Measurements from ENCODE around the gene TMEM63B. TPM values are rescaled to one million over a fixed set of nuclear protein-coding genes. Genes with fewer than 3 reads are reported as not detected.
"Not testable (repeated sequence)": the region's sequence is repeated elsewhere in the genome, so short reads cannot be mapped to it uniquely, and the experiment has no call there.

TMEM63B gene
- polyA plus RNA-seq (2014; cell fraction: cytosol; rRNA removed) = 19.2 and 19.9 TPM in 2 replicates
- 29.5 and 38.4 TPM in 2 replicates for polyA plus RNA-seq (2014; cell fraction: nucleus; rRNA removed)

DNA sequence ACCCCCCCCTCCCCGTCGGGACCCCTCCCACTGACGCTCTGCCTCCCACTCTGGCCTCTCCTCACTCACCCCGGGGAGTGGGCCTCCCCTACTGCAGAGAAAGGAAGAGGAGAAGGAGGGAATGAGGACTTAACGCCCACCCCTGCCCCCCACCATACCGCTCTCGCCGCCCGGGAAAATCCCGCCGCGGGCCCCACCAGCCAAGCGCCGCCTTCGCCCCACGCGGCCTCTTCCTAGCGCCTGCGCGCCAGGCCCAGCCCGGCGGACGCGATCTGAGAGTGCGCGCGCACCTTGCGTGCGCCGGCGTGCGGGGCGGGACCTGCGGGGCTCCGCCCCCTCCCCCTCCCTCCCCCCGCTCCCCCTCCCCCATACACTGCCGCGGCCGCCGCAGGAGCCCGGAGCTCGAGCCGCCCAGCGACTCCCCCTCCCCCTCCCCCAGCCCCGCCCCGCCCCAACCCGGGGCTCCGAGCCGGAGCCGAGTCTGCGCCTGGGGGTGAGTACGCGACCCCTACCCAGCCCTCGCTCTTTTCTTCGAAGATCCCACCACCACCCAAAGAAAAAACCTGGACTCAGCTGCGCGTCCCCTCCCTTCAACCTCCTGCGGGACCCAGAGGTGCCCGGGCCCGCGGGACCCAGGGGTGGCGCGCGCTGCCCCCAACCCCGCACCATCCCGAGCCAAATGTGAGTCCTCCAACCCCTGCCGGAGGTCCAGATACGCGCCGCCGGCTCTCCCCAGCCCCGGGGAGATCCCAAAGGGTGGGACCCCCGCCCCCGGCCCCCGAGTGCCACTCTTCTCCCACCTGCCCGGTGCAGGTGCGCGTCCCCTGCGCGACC, at the start of gene TMEM63B, which contains the start of gene MRPL14:
Gene TMEM63B (plus strand): TSS at position 369 of the 834 bp plus-strand sequence. CDS start 7,031 bp downstream, outside the sequence.
Gene MRPL14 (minus strand): TSS at position 267 of the 834 bp plus-strand sequence. CDS start 10,841 bp downstream, outside the sequence.
- peak; percentile 81 for DNase-seq (ENCODE audit: low spot score)

DNA sequence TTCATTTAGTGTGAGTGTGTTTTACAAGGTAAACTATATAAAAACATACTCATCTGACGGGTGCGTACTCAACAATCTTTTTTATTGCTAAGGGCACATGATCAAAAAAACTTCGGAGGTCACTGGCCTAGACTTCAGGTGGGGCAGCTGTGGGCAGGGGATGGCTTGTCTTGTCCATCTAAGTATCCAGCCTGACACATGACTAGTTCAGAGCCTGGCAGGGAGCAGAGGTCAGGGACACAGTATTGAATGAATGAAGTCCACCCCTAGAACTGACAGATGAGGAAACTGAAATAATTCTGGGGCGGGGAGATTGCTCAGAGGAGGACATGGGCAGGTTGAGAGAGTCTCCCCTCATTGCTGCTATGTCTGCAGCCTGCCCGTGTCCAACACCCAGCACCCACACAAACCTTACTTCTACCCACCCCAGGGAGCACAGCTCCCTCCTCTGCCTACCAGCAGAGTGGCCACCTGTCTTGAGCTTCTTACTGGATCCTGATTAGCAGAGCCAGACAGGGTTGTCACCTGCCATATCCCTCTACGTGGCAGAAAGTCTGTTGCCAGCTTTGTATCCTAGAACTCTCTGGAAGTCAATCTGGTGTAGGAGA, 49.0 kb upstream of the TMEM63B start:
- DNase-seq (ENCODE audit: low spot score) = no peak

DNA sequence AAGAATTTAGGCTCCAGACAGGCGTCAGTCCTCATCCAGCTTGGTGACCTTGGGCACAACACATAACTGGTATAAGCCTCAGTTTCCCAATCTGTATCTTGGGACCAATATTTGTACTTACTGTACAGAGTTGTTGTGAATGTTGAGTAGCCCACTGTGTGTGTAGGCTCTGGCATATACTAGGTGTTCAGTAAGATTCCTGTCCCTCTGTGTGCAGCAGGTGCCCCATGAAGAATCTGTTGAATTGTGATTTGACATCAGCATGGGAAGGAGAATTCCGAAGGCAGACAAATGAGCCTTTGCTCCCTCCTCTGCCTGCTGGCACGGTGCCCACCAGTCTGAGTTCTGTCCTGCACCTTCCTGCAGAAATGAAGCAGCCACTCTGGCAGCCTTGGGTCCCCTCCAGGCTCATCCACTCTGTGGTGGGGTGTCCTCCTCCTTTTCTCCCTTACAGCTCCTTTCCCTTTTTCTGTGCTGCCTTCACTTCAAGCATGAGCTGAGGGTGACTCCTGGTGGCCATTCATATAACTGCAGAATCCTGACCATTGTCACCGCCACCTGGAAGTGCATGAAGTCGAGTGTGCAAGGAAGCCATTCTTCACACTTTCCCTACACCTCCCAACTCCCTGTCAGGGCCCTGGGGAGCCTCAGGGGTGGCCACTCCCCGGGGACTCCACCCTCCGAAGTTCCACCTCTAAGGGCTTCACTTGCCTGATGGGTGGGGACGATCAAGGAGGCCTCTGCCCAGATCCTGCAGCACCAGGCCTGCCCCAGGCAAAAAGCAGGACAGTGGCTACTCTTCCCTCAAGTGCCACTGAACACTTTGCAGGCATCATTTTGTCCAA, 48.3 kb upstream of the TMEM63B start:
- DNase-seq (ENCODE audit: low spot score) = peak; percentile 79

DNA sequence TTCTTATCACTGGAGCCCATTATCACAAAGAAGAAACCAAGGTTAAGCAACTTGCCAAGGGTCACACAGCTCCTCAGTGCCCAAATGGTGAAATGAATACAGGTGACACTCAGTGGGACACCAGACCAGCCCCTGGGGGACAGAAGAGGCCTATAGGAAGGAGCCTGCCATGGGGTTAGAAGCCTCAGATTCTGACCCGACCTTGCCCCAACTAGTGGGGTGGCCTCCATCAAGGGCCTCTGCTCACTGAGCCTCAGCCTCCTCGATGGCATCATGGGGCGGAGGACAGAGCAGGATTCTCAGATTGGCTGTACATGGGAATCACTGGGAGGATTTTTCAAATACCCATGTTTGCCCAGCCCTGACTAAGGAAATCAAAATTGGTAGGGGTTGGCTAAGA, 47.7 kb upstream of the TMEM63B start:
- DNase-seq (ENCODE audit: low spot score) = no peak

DNA sequence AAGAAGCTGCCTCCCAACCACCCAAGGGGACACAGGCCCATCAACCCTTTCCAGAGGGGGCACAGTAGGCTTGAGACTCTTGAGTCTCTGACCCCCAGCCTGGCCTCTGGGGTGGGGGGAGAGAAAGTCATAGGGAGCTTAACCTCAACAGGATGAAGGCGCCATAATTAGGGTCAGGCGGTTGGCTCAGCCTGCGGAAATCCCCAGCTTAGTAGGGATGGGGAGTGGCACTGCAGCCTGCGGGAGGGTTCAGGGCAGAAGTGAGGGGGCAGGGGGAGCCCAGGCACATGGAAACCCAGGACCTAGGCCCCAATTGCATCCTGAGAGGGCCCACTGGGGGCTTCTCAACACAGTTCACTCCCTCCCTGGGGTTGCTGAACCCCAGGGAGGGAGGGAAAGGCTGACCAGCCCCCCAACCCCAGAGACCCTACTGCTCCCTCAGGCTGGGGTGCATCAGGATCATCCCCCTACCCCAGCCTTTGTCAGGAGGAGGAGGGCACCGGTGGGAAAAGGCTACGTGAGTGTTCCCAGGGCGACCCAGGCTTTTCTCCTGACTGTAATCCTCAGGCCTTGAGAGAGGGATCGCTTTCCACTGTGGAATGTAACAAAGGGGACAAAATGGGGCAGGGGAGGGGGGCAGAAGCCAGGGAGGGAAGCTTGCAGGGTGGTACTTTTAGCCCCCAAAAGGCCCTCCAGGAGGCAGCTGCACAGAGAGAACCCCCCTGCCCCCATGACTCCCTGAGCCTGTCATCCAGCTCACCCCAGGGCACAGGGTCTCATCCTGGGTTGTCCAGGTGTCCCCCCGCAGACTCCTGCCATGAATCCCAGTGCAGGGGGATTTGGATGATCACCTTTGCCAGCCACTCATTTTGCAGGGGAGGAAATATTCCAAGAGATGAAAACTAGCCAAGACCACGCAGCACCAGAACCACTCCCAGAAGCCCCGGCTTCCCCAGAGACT, 46.5 kb upstream of the TMEM63B start:
- DNase-seq (ENCODE audit: low spot score) = no peak

DNA sequence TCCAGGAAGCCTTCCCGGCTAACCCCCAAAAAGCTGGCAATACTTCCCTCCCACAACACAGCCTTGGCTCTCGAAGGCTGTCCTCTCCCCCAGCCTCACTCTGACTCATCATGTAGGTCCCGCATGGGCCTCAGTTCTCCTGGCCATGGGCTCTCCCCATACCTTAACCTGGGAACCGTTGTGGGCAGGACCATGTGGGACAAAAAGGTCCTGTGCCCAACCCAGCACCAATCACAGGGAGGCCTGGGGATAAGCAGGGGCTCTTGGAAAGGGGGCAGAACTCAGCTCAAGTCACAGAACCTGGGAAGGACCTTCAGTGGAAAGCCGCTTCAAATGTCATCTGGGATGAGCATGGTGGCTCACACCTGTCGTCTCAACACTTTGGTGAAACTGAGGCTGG, 45.6 kb upstream of the TMEM63B start:
- DNase-seq (ENCODE audit: low spot score) = no peak

DNA sequence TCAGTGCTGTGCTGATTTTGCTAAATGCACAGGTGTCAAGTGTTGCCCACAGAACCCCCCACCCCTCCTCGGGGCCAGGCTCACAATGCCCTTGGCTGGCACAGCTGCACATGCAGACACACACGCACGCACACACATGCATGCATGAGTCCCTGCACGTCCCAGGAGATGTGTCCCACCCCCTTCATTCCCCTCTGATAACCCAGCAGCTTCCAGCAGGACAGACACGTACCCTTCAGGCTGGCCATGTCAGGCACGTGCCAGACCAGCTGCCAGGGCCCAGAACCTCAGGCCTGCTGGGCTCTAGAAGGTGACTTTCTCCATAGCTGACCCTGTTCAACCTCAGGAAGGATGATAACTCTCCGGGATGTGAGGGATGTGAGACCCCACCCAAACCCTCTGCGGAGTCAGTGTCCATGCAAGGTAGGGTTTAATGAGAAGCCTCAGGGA, 44.5 kb upstream of the TMEM63B start:
- DNase-seq (ENCODE audit: low spot score) = no peak

DNA sequence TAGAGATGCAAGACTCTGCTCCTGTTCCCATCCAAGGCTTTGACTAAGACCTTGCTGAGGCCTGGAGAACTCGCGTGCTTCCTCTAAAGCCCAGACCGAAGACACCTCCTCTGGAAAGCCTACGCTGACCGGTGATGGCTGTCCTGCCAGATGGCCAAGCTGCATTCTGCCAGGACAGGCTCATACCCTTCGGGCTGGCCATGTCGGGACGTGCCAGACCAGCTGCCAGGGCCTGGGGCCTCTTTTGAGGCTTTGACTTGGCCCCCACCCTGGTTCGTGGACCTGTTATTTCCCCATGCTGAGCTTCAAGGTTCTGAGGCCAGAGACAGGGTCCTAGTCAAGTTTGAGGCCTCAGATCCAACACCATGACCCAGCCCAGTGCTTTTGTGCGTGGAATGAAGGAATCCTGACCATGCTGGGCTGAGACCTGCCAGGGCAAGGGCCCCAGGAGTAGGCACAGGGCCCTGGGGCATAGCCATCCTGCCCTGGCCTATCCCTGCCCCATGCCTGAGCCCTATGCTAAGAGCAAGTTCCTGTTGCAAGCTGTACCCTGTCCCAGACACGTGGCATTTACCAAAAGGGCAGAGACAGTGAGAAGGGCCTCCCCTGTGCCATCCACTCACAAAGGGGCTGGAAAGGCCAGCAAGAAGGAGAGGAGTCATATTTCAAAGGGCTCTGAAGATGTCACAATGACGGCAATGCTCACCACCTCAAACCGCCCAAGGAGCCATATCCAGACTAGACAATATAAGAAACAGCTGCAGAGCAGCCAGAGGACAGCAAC, 42.9 kb upstream of the TMEM63B start:
- DNase-seq (ENCODE audit: low spot score) = peak; percentile 51

DNA sequence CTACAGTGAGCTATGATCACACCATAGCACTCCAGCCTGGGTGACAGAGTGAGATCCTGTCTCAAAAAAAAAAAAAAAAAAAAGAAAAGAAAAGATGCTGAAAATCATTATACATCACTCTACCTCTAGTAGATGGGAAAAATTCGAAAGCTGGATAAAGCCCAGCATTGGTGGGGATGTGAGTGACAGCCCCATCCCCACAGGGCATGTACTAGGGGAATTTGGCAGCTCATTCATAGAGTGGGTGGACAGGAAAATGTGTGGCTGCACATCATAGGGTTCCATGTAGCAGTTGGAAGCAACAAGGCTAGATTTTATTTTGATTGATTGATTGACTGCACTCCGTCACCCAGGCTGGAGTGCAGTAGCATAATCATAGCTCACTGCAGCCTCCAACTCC, 42.1 kb upstream of the TMEM63B start:
- no peak for DNase-seq (ENCODE audit: low spot score)

DNA sequence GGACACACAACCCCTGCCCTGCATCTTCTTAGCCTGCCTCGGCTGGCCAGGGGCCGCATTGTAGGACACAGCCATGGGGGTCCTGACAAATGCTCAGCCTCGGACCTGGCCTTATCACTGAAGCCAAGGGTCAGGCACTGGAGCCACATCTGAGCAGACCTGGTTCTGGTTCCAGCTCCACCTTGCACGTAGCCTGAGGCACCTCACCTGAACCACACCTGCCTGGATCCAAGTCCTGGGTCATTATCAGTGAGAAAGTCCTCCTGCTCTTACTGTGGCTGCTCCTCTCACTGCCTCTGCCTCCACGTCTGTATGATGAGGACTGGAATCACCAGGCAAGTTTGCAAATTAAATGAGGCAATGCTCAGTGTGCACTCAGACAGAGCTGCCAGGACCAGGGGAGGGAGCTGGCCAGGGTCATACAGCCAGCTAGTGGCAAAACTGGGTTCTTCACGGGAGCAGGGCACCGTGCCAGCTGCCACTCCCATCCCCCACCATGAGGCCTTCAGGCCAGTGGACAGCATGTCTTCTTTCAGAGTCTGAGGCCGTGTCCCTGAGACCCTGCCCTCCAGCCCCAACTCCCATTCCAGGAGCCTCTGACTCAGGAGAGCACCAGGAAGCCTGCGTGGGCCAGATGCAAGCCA, 40.3 kb upstream of the TMEM63B start:
- no peak for DNase-seq (ENCODE audit: low spot score)

DNA sequence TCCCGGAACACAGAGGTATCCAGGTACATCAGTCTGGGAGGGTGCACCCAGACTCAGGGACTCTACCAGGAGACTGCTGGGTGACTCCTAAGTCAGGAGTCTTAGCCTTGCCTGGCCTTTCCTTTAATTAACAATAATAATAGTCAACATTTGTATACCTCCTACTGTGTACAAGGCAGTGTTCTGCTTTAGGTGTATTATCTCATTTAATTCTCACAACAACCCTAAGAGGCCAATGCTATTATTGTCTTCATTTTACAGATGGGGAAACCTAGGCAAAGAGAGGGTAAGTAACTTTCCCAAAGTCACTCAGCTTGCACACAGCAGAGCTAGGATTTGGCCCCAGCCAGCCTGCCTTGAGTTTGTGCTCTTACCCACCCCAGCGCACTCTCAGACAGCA, 39.7 kb upstream of the TMEM63B start:
- no peak for DNase-seq (ENCODE audit: low spot score)

DNA sequence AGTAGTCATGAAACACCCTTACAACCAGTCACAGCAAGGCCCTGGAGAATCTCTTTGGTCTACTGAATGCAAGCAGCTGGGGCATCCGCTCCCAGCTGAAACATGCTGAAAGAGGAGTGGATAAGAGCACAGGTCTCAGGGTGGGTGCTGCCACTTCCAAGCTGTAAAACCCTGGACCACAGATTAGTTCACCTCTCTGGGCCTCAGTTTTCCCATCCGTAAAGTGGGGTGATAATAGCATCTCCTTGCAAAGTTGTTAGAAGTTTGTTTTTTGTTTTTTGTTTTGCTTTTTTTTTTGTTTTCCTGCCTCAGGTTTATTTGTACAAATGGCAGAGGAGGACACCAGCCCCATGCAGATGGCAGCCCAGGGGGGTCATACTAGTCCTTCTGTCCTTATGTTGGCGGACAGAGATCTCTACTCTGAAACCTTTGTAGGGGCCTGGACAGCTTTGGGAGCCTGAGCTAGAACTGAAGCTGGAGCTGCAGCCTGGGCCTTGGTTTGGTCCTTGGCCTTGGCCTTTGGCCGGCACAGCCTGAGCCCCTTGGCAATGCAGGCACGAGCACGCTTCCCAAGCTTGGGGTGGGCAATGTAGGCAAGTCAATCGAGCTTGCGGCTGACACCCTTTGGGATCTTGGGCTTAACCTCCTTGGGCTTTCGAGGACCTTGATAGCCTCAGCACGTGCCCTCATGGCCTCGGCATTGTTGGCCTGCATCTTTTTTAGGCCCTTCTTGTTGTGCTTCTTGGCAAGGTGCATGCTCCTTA, 38.3 kb upstream of the TMEM63B start:
- DNase-seq (ENCODE audit: low spot score) = no peak

DNA sequence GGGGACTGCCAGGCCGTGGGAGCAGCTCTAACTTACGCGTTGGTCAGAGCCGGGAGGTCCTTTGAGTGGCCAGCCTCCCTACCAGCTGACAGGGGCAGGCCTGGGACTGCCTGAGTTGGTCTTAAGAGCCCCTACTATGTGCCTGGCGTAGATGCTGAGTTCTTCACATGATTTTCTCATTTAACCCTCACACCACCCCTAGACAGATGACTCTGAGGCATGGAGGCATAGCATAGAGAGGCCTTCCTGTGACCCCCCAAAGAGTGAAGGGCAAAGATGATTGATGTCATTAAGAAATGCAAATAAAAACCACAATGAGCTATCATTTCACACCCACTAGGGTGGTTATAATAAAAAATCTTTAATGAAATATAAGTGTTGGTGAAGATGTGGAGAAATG, 36.9 kb upstream of the TMEM63B start:
- DNase-seq (ENCODE audit: low spot score) = no peak

DNA sequence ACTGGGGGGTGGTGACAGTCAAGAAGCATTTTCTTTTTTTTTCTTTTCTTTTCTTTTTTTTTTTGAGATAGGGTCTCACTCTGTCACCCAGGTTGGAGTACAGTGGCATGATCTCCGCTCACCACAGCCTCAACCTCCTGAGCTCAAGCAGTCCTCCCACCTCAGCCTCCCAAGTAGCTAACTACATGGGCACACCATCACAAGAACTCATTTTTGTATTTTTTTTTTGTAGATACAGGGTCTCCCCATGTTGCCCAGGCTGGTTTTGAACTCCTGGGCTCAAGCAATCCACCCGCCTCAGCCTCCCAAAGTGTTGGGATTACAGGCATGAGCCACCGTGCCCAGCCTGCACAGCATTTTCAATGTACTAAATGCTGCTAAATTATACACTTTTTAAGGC, 36.0 kb upstream of the TMEM63B start:
- DNase-seq (ENCODE audit: low spot score) = not testable (repeated sequence)

DNA sequence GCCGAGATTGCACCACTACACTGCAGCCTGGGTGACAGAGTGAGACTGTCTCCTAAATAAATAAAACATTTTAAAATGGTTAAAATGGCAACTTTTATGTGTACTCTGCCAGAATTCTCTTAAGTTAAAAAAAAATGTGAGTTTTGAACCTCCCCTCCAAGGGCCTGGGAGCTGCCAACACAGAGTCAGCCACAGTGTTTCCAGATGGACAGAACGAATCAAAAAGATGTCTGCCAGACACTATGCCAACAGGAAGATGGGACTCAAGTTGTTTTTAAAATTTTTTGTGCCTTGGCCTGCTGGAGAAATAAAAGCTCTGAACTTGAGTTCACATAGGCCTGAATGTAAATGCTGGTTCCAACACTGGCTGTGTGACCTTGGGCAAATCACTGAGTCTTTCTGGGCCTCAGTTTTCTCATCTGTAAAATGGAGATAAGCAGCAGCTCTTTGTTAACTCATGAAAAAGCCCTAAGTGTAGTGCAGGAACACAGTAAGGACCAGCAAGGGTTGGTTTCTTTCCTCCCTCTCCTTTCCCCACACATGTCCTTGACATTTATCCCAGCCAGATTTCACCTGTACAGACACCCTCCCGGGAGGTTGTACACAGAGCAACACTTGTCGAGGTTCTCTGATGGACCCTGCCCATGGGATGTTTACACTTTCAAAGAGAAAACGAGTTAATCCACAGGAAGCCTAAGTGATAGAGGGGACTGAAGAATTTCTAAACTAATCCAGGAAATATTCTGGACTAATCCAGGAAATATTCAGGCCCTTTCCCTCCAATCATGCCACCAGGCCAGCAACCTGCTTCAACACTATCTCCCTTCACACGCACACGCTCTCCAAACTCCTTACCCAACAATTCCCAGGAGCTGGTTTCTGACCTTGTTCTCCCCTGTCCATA, 35.1 kb upstream of the TMEM63B start:
- no peak for DNase-seq (ENCODE audit: low spot score)

DNA sequence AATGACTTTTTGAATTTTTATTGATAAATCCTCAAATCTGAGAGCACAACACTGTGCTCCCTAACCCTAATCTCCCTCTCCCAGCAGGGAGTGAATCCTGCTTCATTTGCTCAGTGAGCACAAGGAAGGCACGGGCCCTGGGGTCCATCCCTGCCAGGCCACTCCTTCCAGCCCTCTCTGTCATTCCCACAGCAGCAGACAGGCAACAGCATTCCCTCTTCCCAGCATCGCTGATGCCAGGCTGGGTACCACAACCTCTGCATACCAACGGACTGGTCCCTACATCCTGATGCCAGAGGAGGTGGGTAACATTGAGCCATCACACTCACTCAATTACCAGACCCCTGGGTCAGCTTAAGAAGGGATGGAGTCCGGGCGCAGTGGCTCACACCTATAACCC, 34.3 kb upstream of the TMEM63B start:
- DNase-seq (ENCODE audit: low spot score) = no peak

DNA sequence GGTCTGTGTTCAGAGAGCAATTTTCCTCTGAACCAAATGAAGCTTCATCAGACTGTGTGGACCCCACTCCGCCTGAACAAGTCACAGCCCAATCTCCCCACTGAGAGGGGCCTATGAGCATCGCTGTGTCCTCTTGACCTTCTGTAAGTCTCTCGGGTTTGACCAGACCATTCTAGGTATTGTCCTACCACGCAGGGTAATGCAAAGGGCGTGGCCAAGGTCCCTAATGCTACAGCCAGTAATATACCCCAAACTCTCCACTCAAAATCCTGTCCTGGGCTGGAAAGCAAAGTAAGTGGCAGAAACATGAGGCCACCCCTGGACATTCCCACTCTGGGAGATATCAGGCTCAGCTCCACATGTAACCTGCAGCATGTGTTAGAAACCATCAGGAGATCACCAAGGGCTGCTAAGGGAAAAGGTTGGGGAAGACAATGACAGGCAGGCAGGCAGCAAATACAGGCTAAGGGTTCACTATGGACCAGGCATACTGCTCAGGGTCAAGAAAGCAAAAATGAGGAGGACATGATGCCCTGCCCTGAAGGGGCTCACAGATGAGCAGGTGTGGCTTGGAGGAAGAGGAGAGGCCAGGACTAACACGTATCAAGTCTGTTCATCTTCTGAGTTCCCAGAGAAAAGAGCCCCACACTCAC, 33.5 kb upstream of the TMEM63B start:
- DNase-seq (ENCODE audit: low spot score) = no peak
